Activated CD8-positive, alpha-beta memory T cell treated with anti-CD3 and anti-CD28 coated beads for 48 hours (primary cell): ENCODE measurements around the gene PCNT.
A peak's percentile ranks its signal among the peaks of the same experiment; 100 is the strongest.
"Not testable (repeated sequence)": the region's sequence is repeated elsewhere in the genome, so short reads cannot be mapped to it uniquely, and the experiment has no call there.

Source experiments
- DNase-seq, 3 experiments: peaks; one replicate each; pipeline ENCODE4 v3.0.0-alpha.2; 2020; ENCODE audit warnings: low read depth in 2 of 3, low spot score in 2 of 3

PCNT gene

GRCh38 chr21:46402421-46402820 lies 78.5 kb downstream of the PCNT start:
- no peak for DNase-seq

DNA sequence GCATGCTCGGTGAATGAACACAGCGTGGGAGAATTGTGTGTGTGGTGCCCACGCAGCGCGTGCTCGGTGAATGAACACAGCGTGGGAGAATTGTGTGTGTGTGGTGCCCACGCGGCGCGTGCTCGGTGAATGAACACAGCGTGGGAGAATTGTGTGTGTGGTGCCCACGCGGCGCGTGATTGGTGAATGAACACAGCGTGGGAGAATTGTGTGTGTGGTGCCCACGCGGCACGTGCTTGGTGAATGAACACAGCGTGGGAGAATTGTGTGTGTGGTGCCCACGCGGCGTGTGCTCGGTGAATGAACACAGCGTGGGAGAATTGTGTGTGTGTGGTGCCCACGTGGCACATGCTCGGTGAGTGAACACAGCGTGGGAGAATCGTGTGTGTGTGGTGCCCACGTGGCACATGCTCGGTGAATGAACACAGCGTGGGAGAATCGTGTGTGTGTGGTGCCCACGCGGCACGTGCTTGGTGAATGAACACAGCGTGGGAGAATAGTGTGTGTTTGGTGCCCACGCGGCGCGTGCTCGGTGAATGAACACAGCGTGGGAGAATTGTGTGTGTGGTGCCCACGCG lies 79.4 kb downstream of the PCNT start:
- not testable (repeated sequence) for DNase-seq

GRCh38 chr21:46404306-46404705 lies 80.3 kb downstream of the PCNT start:
- no peak for DNase-seq

GRCh38 chr21:46406001-46406400 lies 82.0 kb downstream of the PCNT start:
- DNase-seq: no peak

- no peak for DNase-seq
These were observed 85.9 kb downstream of the PCNT start for GRCh38 chr21:46409641-46410406.

DNA sequence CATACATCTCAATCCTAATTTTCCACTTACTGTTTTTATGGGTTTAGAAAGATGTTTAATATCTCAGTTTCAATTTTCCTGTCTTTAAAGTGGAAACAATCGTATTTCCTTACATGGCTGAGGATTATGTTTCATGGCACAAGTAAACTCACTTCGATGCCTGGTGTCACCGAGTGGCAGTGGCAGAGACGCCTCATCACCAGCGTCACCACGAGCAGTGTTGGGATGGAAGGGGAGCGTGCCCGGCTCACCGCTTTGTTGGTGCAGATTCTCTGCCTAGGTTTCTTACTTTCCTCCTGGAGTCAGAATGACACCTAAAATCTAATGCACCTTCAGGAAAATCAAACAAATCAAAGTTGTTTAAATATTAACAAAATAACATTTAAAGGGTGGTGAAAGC lies 86.6 kb downstream of the PCNT start:
- DNase-seq: no peak

GRCh38 chr21:46411236-46411635 lies 87.3 kb downstream of the PCNT start:
- DNase-seq: no peak

- no peak for DNase-seq
These were observed 87.7 kb downstream of the PCNT start for GRCh38 chr21:46411691-46412090.

GRCh38 chr21:46412521-46413364 lies 88.8 kb downstream of the PCNT start:
- no peak for DNase-seq

DNA sequence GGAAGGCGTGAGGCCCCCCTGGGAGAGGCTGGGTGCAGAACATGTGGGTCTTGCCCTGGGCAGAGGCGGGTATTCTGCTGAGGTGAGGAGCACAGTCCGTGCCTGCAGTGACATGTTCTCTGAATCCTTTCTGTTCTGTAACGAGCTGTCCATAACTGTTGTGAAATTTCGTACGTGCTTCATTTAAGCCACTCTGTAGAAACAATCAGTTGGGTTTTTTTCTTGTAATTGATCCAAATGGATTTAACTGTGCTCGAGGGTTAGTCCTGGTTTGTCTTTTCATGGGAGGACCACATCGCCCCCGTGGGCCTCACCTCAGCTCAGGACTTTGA lies 89.4 kb downstream of the PCNT start:
- DNase-seq: no peak

DNA sequence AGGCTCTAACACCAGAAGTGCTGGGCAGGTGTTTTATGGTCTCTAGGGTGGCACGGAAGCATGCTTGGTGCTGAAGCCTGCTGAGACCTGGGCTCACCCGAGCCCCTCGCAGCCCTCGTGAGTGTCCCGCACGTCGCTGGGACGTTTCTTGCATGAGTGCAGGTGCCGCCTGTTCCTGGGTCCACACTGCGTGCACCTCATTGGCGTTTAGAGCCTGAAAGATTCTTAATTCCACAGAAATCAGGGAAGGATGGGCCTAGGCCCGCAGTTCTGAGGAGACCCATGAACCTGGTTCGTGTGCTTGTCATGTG lies 91.0 kb downstream of the PCNT start:
- no peak for DNase-seq

DNA sequence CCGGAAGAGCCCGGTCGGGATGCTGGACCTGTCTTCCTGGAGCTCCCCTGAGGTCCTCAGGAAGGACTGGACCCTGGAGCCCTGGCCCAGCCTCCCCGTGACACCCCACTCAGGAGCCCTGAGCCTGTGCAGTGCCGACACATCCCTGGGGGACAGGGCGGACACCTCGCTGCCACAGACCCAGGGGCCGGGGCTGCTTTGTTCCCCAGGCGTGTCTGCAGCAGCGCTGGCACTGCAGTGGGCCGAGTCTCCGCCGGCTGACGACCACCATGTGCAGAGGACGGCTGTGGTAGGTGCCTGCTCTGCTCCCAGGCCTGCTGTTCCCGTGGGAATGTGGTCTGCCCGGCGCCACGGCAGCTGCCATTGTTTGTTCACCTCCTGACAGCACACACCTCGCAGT lies 92.6 kb downstream of the PCNT start:
- no peak for DNase-seq

GRCh38 chr21:46418265-46418946 lies 94.5 kb downstream of the PCNT start:
- no peak for DNase-seq

DNA sequence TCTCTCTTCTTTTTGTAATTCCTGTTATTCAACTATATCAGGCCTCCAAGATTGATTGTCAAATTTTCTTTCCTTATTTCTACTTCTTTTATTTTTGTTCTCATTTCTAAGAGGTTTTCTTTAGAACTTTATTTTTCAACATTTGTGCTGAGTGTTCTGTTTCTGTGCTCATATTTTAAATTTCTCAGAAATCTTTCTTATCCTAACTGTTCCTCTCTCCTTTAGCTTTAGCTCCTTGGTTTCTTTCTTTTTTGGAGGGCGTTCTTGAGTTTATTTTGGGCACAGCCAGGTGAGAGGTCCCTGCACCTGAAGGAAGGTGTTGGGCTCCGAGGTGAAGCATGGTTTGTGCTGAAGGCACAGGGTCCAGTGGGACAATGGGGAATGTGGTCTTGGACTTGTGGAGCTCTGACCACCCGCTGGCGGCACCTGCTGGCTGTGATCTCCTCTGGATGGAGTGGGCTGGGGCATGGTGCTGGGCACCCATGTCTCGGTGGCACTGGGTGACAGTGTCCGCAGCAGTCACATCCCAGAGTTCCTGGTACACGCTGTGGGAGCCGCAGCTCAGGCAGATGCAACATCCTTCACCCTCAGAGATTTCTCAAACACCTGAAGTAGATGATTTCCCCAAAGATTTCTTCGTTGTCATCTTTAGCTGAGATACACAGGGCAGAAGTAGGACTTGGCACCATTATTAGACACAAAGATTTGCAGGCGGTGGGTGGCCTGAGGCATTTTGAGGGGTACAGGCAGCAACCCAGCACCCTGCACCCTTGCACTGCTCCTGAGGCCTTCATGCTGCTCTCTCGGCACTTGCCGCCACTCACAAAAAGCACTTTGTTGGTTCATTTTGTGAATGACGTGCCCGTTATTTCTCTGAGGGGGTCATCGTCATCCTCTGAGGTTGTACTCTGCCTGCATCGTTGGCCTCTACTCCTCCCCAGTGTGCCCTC lies 96.6 kb downstream of the PCNT start:
- DNase-seq: no peak

DNA sequence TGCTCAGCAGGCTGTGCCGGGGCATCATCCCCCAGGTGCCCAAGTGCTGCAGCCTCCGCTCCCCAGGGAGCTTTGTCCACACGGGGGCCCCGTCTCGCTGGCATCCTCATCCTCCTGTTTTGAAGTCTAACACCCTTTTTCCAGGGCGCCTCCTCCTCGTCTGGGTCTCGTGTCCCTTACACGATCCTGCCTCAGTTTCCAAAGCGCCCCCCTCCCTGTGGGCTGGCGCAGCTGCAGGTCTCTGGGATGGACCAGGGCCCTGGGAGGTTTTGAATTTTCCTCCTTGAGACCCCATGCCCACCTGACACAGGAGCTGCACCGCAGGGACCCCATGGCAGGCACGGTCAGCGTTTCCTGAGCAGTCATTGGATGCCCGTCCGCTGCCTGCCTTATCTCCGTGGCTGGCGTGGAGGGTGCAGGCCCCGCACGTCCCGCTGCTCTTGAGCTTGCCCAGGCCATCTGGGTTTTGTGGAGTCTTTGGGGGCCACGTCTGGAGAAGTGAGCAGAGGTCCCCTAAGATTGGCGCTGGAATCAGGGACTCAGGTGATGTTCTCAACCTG lies 97.3 kb downstream of the PCNT start:
- DNase-seq: no peak

DNA sequence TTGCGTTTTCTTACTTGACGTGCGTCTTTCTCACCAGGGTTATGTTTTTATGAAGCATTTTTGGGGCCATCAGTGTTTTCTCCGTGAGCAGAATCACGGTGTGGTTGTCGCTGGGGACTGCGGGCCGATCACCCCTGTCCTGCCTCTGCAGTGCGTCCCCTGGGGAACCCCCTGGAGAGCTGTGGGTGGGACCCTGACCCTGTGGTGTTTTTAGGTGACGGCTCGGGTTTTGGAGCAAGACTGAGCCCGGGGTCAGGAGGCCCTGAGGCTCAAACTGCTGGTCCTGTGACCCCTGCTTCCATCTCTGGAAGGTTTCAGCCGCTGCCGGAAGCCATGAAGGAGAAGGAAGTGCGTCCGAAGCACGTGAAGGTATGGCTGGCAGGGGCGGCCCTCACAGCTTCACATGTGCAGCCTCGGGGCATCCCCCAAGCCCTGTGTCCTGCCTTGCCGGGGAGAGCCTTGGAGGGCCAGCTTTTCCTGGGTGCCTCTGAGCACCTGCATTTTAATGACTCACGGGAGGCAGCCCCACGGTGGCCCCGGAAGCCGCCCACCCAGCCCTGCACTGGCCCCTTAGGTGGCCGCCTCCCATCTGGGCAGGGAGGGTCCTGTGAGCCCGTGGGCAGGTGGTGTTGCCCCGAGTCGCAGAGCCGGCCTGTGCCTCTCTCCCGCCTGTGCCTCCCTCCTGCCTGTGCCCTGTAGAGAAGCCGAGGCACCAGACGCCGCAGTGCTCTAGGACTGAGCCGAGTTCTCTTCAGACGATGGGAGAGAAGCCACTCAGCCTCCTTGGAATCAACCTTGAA lies 98.0 kb downstream of the PCNT start:
- DNase-seq: no peak

DNA sequence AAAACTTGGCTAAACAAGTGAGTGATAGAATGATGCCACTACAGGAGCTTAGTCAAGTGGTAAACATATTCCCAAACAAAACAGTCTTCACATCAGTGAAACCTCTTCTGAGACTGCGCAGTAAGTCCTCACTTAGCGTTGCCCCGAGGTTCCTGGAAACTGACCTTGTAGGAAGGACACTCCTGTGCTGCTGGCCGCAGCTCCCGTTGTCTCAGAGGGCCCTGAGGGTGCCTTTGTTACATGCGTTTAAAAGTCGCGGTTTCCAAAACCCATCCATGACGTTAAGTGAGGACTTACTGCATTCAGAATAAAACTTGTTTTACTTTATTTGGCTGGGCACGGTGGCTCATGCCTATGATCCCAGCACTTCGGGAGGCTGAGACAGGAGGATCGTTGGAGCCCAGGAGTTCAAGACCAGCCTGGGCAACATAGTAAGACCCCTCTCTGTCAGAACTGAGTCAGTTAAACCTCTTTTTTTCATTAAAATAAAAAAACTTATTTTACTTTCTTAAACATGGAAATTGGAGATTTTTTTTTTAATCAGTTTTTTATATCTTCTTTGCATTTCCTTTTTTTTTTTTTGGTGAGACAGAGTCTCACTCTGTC lies 98.8 kb downstream of the PCNT start:
- no peak for DNase-seq

DNA sequence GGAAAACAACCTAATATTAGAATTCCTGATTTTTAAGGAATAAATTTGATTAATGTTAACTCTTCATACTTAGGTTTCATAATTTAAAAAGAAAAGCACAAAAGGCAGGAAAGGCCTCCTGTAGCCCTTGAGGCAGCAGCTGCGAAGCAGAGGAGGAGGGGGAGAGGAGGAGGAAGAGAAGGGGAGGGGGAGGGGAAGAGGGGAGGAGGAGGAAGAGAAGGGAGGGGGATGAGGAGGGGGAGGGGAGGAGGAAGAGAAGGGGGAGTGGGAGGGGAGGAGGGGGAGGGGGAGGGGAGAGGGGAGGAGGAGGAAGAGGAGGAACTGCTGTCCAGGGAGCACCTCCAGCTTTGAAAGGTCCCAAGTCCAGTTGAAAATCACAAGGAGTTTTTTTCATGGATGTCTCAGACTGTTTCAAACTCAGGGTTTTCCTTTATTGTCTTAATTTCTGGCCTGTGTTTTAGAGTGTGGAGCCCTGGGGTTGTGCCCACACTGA lies 99.6 kb downstream of the PCNT start:
- DNase-seq: no peak

GRCh38 chr21:46424039-46424591 lies 100.2 kb downstream of the PCNT start:
- peak in 1 of 3 experiments; percentile 12 for DNase-seq
